IMR-90 (cell line): ENCODE measurements around the gene DUSP11. TPM values are rescaled to one million over a fixed set of nuclear protein-coding genes. Genes with fewer than 3 reads are reported as not detected.
A peak's percentile ranks its signal among the peaks of the same experiment; 100 is the strongest.

Experiments used
- ATAC-seq: fragments of 200-7000 bp; cut with Tn5 transposase; 2 replicates; pipeline ENCODE4 v1.9.1; 2020; ENCODE audit warnings: low read depth, mild to moderate bottlenecking, moderate library complexity
- BruUV-seq: library from RNA; stranded (reverse); fragments of 400-500 nt; replicated peaks from 2 replicates; lab custom pipeline; 2021; lab: Mats Ljungman, UMichigan
- CTCF ChIA-PET: fragments of 300-600 bp; formaldehyde crosslinking; extraction: SDS; loops from one replicate; lab custom pipeline; 2021; ENCODE audit warnings: antibody characterized with exemption; lab: Yijun Ruan, JAX
- POLR2A ChIA-PET: fragments of 300-600 bp; sonication (Branson Sonifier 250); formaldehyde crosslinking; loops from one replicate; lab custom pipeline; 2022; ENCODE audit warnings: antibody characterized with exemption; ENCODE audit not compliant: unreplicated experiment; lab: Charles Lee
- DNase-seq: peaks from one replicate; pipeline ENCODE4 v3.0.0; 2013
- H2AFZ ChIP-seq: replicated peaks from 2 replicates; pipeline ENCODE3; 2013; ENCODE audit warnings: low read length, mild to moderate bottlenecking; ENCODE audit not compliant: poor library complexity
- H2AK5ac ChIP-seq: 2 replicates; pipeline ENCODE4 v1.6.1; 2013; ENCODE audit warnings: low read depth, low read length, inconsistent platforms
- H2AK9ac ChIP-seq: replicated peaks from 2 replicates; pipeline ENCODE3; 2013; ENCODE audit warnings: mild to moderate bottlenecking, low read depth, low read length, moderate library complexity; ENCODE audit not compliant: poor library complexity
- H2BK120ac ChIP-seq: 2 replicates; pipeline ENCODE4 v1.6.1; 2013; ENCODE audit warnings: low read depth, low read length, inconsistent platforms
- H2BK15ac ChIP-seq: 3 replicates; pipeline ENCODE4 v1.6.1; 2013; ENCODE audit warnings: low read depth, low read length, inconsistent platforms
- H2BK20ac ChIP-seq: 2 replicates; pipeline ENCODE4 v1.6.1; 2013; ENCODE audit warnings: low read depth, mild to moderate bottlenecking, inconsistent platforms, low read length, moderate library complexity
- H2BK5ac ChIP-seq: 2 replicates; pipeline ENCODE4 v1.6.1; 2013; ENCODE audit warnings: mild to moderate bottlenecking, low read depth, low read length, inconsistent platforms; ENCODE audit not compliant: poor library complexity, severe bottlenecking
- H3K14ac ChIP-seq: replicated peaks from 2 replicates; pipeline ENCODE4 v1.6.1; 2013; ENCODE audit warnings: low read depth, low read length, inconsistent platforms
- H3K18ac ChIP-seq: 2 replicates; pipeline ENCODE4 v1.6.1; 2013; ENCODE audit warnings: low read depth, low read length, control low read depth
- H3K23ac ChIP-seq: 2 replicates; pipeline ENCODE4 v1.6.1; 2013; ENCODE audit warnings: low read depth, low read length, inconsistent platforms
- H3K27ac ChIP-seq: 2 replicates; pipeline ENCODE4 v1.5.1; 2013; ENCODE audit warnings: mild to moderate bottlenecking, control low read depth, low read length; ENCODE audit not compliant: insufficient read depth
- H3K27me3 ChIP-seq: 2 replicates; pipeline ENCODE4 v1.6.1; 2013; ENCODE audit warnings: low read length; ENCODE audit not compliant: control insufficient read depth, insufficient read depth
- H3K36me3 ChIP-seq: 2 replicates; pipeline ENCODE4 v1.6.1; 2013; ENCODE audit warnings: low read length, mixed read lengths; ENCODE audit not compliant: control insufficient read depth, insufficient read depth
- H3K4ac ChIP-seq: 2 replicates; pipeline ENCODE4 v1.6.1; 2013; ENCODE audit warnings: low read depth, low read length, inconsistent platforms
- H3K4me1 ChIP-seq: 2 replicates; pipeline ENCODE4 v1.6.1; 2013; ENCODE audit warnings: low read length, mixed read lengths; ENCODE audit not compliant: control insufficient read depth, insufficient read depth
- H3K4me2 ChIP-seq: 2 replicates; pipeline ENCODE4 v1.6.1; 2013; ENCODE audit warnings: low read depth, mild to moderate bottlenecking, control low read depth, low read length, moderate library complexity
- H3K4me3 ChIP-seq: 2 replicates; pipeline ENCODE4 v1.5.1; 2013; ENCODE audit warnings: low read depth, mild to moderate bottlenecking, control low read depth, low read length, moderate library complexity; ENCODE audit not compliant: insufficient read depth
- H3K56ac ChIP-seq: 2 replicates; pipeline ENCODE4 v1.6.1; 2013; ENCODE audit warnings: low read length, inconsistent platforms; ENCODE audit not compliant: insufficient read depth; ENCODE audit errors: extremely low read depth
- H3K79me1 ChIP-seq, 2 experiments: 2 replicates each; pipeline ENCODE4 v1.6.1; 2013; ENCODE audit warnings: low read length in 2 of 2, inconsistent platforms in 1 of 2, low read depth in 1 of 2
- H3K9ac ChIP-seq: 2 replicates; pipeline ENCODE4 v1.6.1; 2013; ENCODE audit warnings: low read depth, low read length, control low read depth
- H3K9me1 ChIP-seq: 2 replicates; pipeline ENCODE4 v1.6.1; 2013; ENCODE audit warnings: low read length, inconsistent platforms; ENCODE audit not compliant: insufficient read depth
- H3K9me3 ChIP-seq: 2 replicates; pipeline ENCODE4 v1.6.1; 2013; ENCODE audit warnings: low read length; ENCODE audit not compliant: control insufficient read depth, insufficient read depth
- H4K20me1 ChIP-seq: 2 replicates; pipeline ENCODE4 v1.6.1; 2013; ENCODE audit warnings: low read length, inconsistent platforms; ENCODE audit not compliant: insufficient read depth
- H4K5ac ChIP-seq: 2 replicates; pipeline ENCODE4 v1.6.1; 2013; ENCODE audit warnings: mild to moderate bottlenecking, low read depth, low read length, control low read depth
- H4K8ac ChIP-seq, 2 experiments: 2 replicates each; pipeline ENCODE4 v1.6.1; 2013; ENCODE audit warnings: low read depth in 2 of 2, low read length in 2 of 2, control low read depth in 1 of 2, inconsistent platforms in 1 of 2
- H4K91ac ChIP-seq: 2 replicates; pipeline ENCODE4 v1.6.1; 2013; ENCODE audit warnings: low read depth, low read length, inconsistent platforms; ENCODE audit not compliant: insufficient read depth
- MAFK ChIP-seq: IDR thresholded peaks from 2 replicates; pipeline ENCODE4 v1.6.1; 2012; ENCODE audit warnings: low read depth, low read length, improper control_type of control experiment
- NFE2L2 ChIP-seq: fragments of 150-350 bp; IDR thresholded peaks from 2 replicates; pipeline ENCODE4 v1.6.1; 2016; ENCODE audit warnings: low read depth, mild to moderate bottlenecking, low read length
- RCOR1 ChIP-seq: IDR thresholded peaks from 2 replicates; pipeline ENCODE4 v1.6.1; 2012; ENCODE audit warnings: mild to moderate bottlenecking, low read length, improper control_type of control experiment; ENCODE audit not compliant: insufficient replicate concordance
- RFX5 ChIP-seq: IDR thresholded peaks from 2 replicates; pipeline ENCODE4 v1.8.0; 2012; ENCODE audit warnings: low read depth, mild to moderate bottlenecking, low read length, moderate library complexity
- WGBS, 2 experiments: methylation state at CpG; one replicate each; pipeline versions ENCODE4 v1.1.5 to v1.1.7; 2013; ENCODE audit warnings: missing lambda C conversion rate in 2 of 2; ENCODE audit not compliant: insufficient read length in 1 of 2; ENCODE audit errors: extremely low coverage in 2 of 2; 5-methylcytosine and 5-hydroxymethylcytosine counted together
- dilution Hi-C: fragments of 300-500 bp; cut with HindIII; formaldehyde crosslinking; loops from one replicate; pipeline ENCODE4 v1.14.3; 2018; ENCODE audit warnings: low sequenced_read_pairs; ENCODE audit not compliant: unreplicated experiment
- in situ Hi-C: fragments of 300-500 bp; cut with MboI; formaldehyde crosslinking; loops from 3 replicates; pipeline ENCODE4 v1.14.3; 2019; ENCODE audit warnings: low sequenced_read_pairs, inconsistent platforms, mixed read lengths
- intact Hi-C: fragments of 100-400 bp; cut with micrococcal nuclease; formaldehyde crosslinking; loops from 2 replicates; pipeline ENCODE4 v1.10.0; 2022
- polyA plus RNA-seq, 3 experiments: library from polyadenylated mRNA; depleted of rRNA; stranded (reverse); fragments of >200 nt; gene quantifications; 2 replicates each; pipeline ENCODE4 v1.2.3, GENCODE V29; 2012; ENCODE audit warnings: low replicate concordance in 1 of 3
- total RNA-seq: library from RNA; depleted of rRNA; stranded (reverse); fragments of >200 nt; gene quantifications from 2 replicates; pipeline ENCODE4 v1.2.3, GENCODE V29; 2012

Gene DUSP11
- total and polyA plus RNA-seq, 2 of the 4 experiments (the other 2 are of a cell fraction) = 22.4 to 25.6 TPM

- H3K27me3 ChIP-seq = no peaks in the 10 kb centered on the region
- no CpG with 5 or more reads among the region's 1 CpG for WGBS, 2 experiments
- no peak for ATAC-seq
- H3K4me3 ChIP-seq = no peak overlapping the region
- H3K79me1 ChIP-seq = peaks cover 8 to 19% of the 10 kb centered on the region in 2 experiments; a peak in 2 of 4 replicates
- no peak overlapping the region for H4K91ac ChIP-seq
- H4K20me1 ChIP-seq = no peaks in the 10 kb centered on the region; the same call in 1 of the 2 replicates
- H3K4ac ChIP-seq = no peak overlapping the region
- no peaks in the 10 kb centered on the region for H3K9me3 ChIP-seq
- no peak for DNase-seq
- no peak overlapping the region for H2BK20ac ChIP-seq
- TF ChIP-seq NFE2L2 (no peak), MAFK (0 out of 2 replicates have a peak, but pooled peaks have one; percentile 26), RCOR1 (no peak), RFX5 (no peak)
- ChIA-PET POLR2A (no interaction called here), CTCF (no interaction called here)
- no peak overlapping the region for H3K18ac ChIP-seq
- H2BK15ac ChIP-seq = no peak overlapping the region
- dilution Hi-C loops = no loop called here
- no peak overlapping the region for H3K23ac ChIP-seq
- H3K4me2 ChIP-seq = no peak overlapping the region
- intact Hi-C loops = no loop called here
- no peak overlapping the region for H3K14ac ChIP-seq
- H2BK120ac ChIP-seq = no peak overlapping the region
- H4K5ac ChIP-seq = no peak overlapping the region
- peaks cover 43% of the 10 kb centered on the region for H3K36me3 ChIP-seq
- no peak overlapping the region for H3K56ac ChIP-seq
- no peak overlapping the region for H3K27ac ChIP-seq
- no peak overlapping the region for H2BK5ac ChIP-seq
- in situ Hi-C loops = no loop called here
- no peak overlapping the region for H4K8ac ChIP-seq
- no peak overlapping the region for H2AFZ ChIP-seq
- no peak overlapping the region for H2AK5ac ChIP-seq
- BruUV-seq = no TSS peak
- H2AK9ac ChIP-seq = no peak overlapping the region
- H3K9me1 ChIP-seq = peaks cover 6% of the 10 kb centered on the region; the same call in 1 of the 2 replicates
- no peak overlapping the region for H3K9ac ChIP-seq
- no peaks in the 10 kb centered on the region for H3K4me1 ChIP-seq
Measured at GRCh38 chr2:73766349-73766748, 13.6 kb downstream of the DUSP11 start.
